Gastroesophageal sphincter (tissue), 3 donors: ENCODE results near the gene UCKL1.

ENCODE experiments used
- EP300 ChIP-seq: sonication (generic); formaldehyde crosslinking; IDR thresholded peaks from one replicate; pipeline ENCODE4 v1.6.1; 2017; ENCODE audit warnings: antibody characterized with exemption, mild to moderate bottlenecking
- POLR2A ChIP-seq, 2 donors: fragments of 450-650 bp; IDR thresholded peaks; one replicate each; pipeline ENCODE4 v1.6.1; 2017; ENCODE audit warnings: antibody characterized with exemption in 2 of 2, mild to moderate bottlenecking in 2 of 2, moderate library complexity in 1 of 2
- POLR2AphosphoS5 ChIP-seq: sonication (generic); formaldehyde crosslinking; IDR thresholded peaks from one replicate; pipeline ENCODE4 v1.6.1; 2017; ENCODE audit warnings: antibody characterized with exemption
- TF ChIP-seq, protein P1 (sequence below), 4 experiments: fragments of 200-600 bp in 2 of 4; fragments of 450-650 bp in 2 of 4; sonication (generic) in 1 of 4; IDR thresholded peaks; one replicate each; pipeline ENCODE4 v1.5.1; 2017 to 2019; ENCODE audit warnings: antibody characterized with exemption in 4 of 4, mild to moderate bottlenecking in 2 of 4, moderate library complexity in 2 of 4

DNA sequence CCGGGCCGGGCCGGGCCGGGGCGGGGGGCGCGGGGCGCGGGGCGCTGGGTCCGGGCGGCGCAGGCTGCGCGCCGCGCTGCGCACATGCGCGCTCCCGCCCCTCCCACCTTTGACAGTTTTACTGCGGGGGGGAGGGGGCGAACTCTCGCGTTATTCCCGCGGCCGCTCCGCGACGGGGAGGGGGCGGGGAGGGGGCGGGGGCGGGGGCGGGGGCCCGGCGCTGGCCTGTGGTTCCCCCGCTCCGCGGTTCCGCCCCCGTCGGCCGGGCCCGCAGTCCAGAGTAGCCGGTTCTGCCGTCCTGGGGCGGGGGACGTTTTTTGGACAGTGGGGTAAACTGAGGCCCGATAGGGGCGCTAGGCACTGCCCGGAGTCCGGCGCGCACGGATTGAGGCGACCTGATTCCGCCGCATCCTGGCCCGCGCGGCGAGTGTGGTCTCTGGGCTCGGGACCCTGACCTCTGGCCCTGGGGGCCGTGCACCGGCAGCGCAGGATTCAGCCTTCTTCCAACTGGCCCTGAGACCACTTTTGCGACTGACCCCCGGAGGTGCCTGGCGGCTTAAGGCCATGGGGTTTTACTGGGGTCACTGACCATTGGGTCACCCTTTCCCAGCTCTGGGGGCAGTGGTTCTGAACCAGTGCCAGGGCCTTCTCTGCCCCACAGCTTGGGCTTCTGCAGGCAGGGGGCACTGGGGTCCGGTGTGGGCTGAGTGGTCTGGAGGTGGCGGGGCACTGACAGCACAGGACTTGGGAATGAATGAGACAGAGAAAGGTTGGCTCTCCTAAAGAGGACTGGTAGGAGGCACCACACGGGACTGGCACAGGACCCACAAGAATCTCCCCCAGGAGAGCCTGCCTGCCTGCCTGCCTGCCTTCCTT, 13.9 kb upstream of the UCKL1 start, which contains the start of gene ZNF512B:
- TF ChIP-seq, protein P1, sequence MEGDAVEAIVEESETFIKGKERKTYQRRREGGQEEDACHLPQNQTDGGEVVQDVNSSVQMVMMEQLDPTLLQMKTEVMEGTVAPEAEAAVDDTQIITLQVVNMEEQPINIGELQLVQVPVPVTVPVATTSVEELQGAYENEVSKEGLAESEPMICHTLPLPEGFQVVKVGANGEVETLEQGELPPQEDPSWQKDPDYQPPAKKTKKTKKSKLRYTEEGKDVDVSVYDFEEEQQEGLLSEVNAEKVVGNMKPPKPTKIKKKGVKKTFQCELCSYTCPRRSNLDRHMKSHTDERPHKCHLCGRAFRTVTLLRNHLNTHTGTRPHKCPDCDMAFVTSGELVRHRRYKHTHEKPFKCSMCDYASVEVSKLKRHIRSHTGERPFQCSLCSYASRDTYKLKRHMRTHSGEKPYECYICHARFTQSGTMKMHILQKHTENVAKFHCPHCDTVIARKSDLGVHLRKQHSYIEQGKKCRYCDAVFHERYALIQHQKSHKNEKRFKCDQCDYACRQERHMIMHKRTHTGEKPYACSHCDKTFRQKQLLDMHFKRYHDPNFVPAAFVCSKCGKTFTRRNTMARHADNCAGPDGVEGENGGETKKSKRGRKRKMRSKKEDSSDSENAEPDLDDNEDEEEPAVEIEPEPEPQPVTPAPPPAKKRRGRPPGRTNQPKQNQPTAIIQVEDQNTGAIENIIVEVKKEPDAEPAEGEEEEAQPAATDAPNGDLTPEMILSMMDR (IDR thresholded peaks at IDR 0.05), result peak in 1 of 4 experiments; percentile 8
- TF ChIP-seq POLR2AphosphoS5, result no peak
- TF ChIP-seq POLR2A (IDR thresholded peaks at IDR 0.05), result no peak
- TF ChIP-seq EP300, result no peak
